HepG2 (cell line): ENCODE data around the gene OR9A4. TPM values are rescaled to one million over a fixed set of nuclear protein-coding genes. Genes with fewer than 3 reads are reported as not detected.

ENCODE experiments used
- ATAC-seq: fragments of 200-7000 bp; cut with Tn5 transposase; 3 replicates; pipeline ENCODE4 v1.9.1; 2020; ENCODE audit warnings: mild to moderate bottlenecking, moderate library complexity
- BruUV-seq: library from RNA; stranded (reverse); fragments of 400-500 nt; replicated peaks from 2 replicates; lab custom pipeline; 2021; lab: Mats Ljungman, UMichigan
- CTCF ChIA-PET: fragments of 300-600 bp; formaldehyde crosslinking; extraction: SDS; loops from one replicate; lab custom pipeline; 2021; ENCODE audit warnings: low total read pairs, inconsistent platforms, low intra/inter-chr PET ratio; lab: Yijun Ruan, JAX
- POLR2A ChIA-PET: fragments of 350-600 bp; sonication (Branson Sonifier 250); formaldehyde crosslinking; loops from one replicate; lab custom pipeline; 2020; ENCODE audit warnings: antibody characterized with exemption, inconsistent platforms; lab: Yijun Ruan, JAX
- DNase-seq: peaks from one replicate; pipeline ENCODE4 v3.0.0-alpha.2; 2015; ENCODE audit warnings: low spot score
- FAIRE-seq: peaks from 3 replicates; lab custom pipeline; 2011; peaks lifted over from hg19 to GRCh38; lab: Jason Lieb, UNC
- H2AFZ ChIP-seq: one replicate; pipeline ENCODE4 v1.6.1; 2011; ENCODE audit warnings: low read length, inconsistent platforms
- H3K27ac ChIP-seq: fragments of 300-600 bp; 3 replicates; pipeline ENCODE4 v1.8.0; 2011; ENCODE audit warnings: mixed run types, mild to moderate bottlenecking, mixed read lengths, low read length, inconsistent platforms; ENCODE audit not compliant: insufficient read depth; ENCODE audit errors: extremely low read length
- H3K27me3 ChIP-seq, 2 experiments: fragments of 200-600 bp in 1 of 2; 2 replicates in 1 of 2; 3 replicates in 1 of 2; pipeline versions ENCODE4 v1.6.0 to v1.8.0; 2011; ENCODE audit warnings: low read length in 2 of 2, mild to moderate bottlenecking in 2 of 2, moderate library complexity in 2 of 2, inconsistent platforms in 1 of 2; ENCODE audit not compliant: insufficient read depth in 2 of 2, control insufficient read depth in 1 of 2
- H3K36me3 ChIP-seq, 2 experiments: fragments of 200-600 bp in 1 of 2; replicated peaks in 1 of 2; 2 replicates in 1 of 2; 3 replicates in 1 of 2; pipeline versions ENCODE4 v1.5.1 to v1.8.0; 2011; ENCODE audit warnings: low read length in 2 of 2, inconsistent platforms in 1 of 2; ENCODE audit not compliant: insufficient read depth in 2 of 2, control insufficient read depth in 1 of 2
- H3K4me1 ChIP-seq: 2 replicates; pipeline ENCODE4 v1.5.1; 2012; ENCODE audit warnings: low read length, inconsistent platforms; ENCODE audit not compliant: insufficient read depth
- H3K4me2 ChIP-seq: 2 replicates; pipeline ENCODE4 v1.6.0; 2011; ENCODE audit warnings: low read depth, low read length, inconsistent platforms
- H3K4me3 ChIP-seq, 3 experiments: fragments of 200-600 bp in 1 of 3; sonication (generic), shearing (Covaris generic) in 1 of 3; replicated peaks in 1 of 3; 2 replicates each; pipeline ENCODE4 v1.5.1; 2011 to 2016; ENCODE audit warnings: low read length in 3 of 3, inconsistent platforms in 2 of 3, low read depth in 2 of 3, mild to moderate bottlenecking in 2 of 3, control low read depth in 1 of 3, mixed read lengths in 1 of 3; ENCODE audit not compliant: insufficient read depth in 1 of 3
- H3K79me2 ChIP-seq: one replicate; pipeline ENCODE4 v1.6.1; 2011; ENCODE audit warnings: low read length, inconsistent platforms; ENCODE audit not compliant: insufficient read depth
- H3K9ac ChIP-seq: 2 replicates; pipeline ENCODE4 v1.6.0; 2011; ENCODE audit warnings: mild to moderate bottlenecking, low read depth, low read length, inconsistent platforms; ENCODE audit not compliant: insufficient read depth
- H3K9me3 ChIP-seq: 2 replicates; pipeline ENCODE4 v1.5.1; 2012; ENCODE audit warnings: mild to moderate bottlenecking, low read length
- H4K20me1 ChIP-seq: 2 replicates; pipeline ENCODE4 v1.6.0; 2011; ENCODE audit warnings: inconsistent platforms, mild to moderate bottlenecking, low read length, moderate library complexity; ENCODE audit not compliant: insufficient read depth
- IRX3 ChIP-seq: sonication (generic); formaldehyde crosslinking; IDR thresholded peaks from 2 replicates; pipeline ENCODE4 v1.8.1; 2023; ENCODE audit warnings: mild to moderate bottlenecking, low read depth, missing genetic modification reagents, borderline replicate concordance
- LCORL ChIP-seq, 2 experiments: fragments of 450-650 bp in 1 of 2; sonication (generic) in 1 of 2; formaldehyde crosslinking in 1 of 2; IDR thresholded peaks; 2 replicates each; pipeline versions ENCODE4 v1.5.0 to v1.6.1; 2017 to 2020; ENCODE audit warnings: antibody characterized with exemption in 1 of 2, missing genetic modification reagents in 1 of 2
- MZF1 ChIP-seq: sonication (generic); formaldehyde crosslinking; IDR thresholded peaks from 2 replicates; pipeline ENCODE4 v1.8.1; 2023; ENCODE audit warnings: mild to moderate bottlenecking, missing genetic modification reagents, borderline replicate concordance
- NPAS2 ChIP-seq: sonication (generic); formaldehyde crosslinking; IDR thresholded peaks from 2 replicates; pipeline ENCODE4 v1.8.0; 2022; ENCODE audit warnings: mild to moderate bottlenecking, missing genetic modification reagents, borderline replicate concordance
- PCBP1 ChIP-seq: fragments of 200-400 bp; formaldehyde crosslinking; IDR thresholded peaks from 2 replicates; pipeline ENCODE4 v1.6.1; 2017; ENCODE audit warnings: mild to moderate bottlenecking, low read depth, low read length, borderline replicate concordance
- RFXANK ChIP-seq: IDR thresholded peaks from 2 replicates; pipeline ENCODE4 v1.6.1; 2016
- SRSF4 ChIP-seq: fragments of 200-400 bp; formaldehyde crosslinking; IDR thresholded peaks from one replicate; pipeline ENCODE4 v1.6.1; 2018; ENCODE audit warnings: mild to moderate bottlenecking, low read depth, low read length, moderate library complexity; ENCODE audit not compliant: poor library complexity, severe bottlenecking
- WGBS: methylation state at CpG from one replicate; pipeline ENCODE4 v1.1.6; 2017; ENCODE audit warnings: low lambda C conversion rate; 5-methylcytosine and 5-hydroxymethylcytosine counted together
- in situ Hi-C: cut with HindIII; loops from 2 replicates; pipeline ENCODE4 v1.10.0; 2017; ENCODE audit warnings: low pct_unique_long_range_greater_than_20kb; ENCODE audit not compliant: extremely low pct_ligation_motif_present
- intact Hi-C: fragments of 100-400 bp; cut with micrococcal nuclease; formaldehyde crosslinking; loops from one replicate; pipeline ENCODE4 v1.10.0; 2022; ENCODE audit not compliant: unreplicated experiment
- polyA plus RNA-seq, 8 experiments: library from polyadenylated mRNA; depleted of rRNA in 3 of 8; stranded (reverse) in 7 of 8; unstranded in 1 of 8; fragments of >200 nt; fragmentation: Illumina TruSeq in 4 of 8; extraction: Trizol in 4 of 8; gene quantifications; 2 replicates each; pipeline versions ENCODE4 v1.2.1 to v1.2.3, GENCODE V29; 2011 to 2016; ENCODE audit warnings: low read depth in 4 of 8, missing spikeins in 1 of 8, mixed read lengths in 1 of 8; ENCODE audit not compliant: insufficient read depth in 1 of 8
- total RNA-seq, 5 experiments: library from RNA; depleted of rRNA; stranded (reverse); fragments of >200 nt; fragmentation: Illumina TruSeq; extraction: Trizol; gene quantifications; 2 replicates each; pipeline ENCODE4 v1.2.3, GENCODE V29; 2016; ENCODE audit warnings: low read depth in 1 of 5
- TF ChIP-seq, protein P1 (sequence below): sonication (generic); formaldehyde crosslinking; IDR thresholded peaks from 2 replicates; pipeline ENCODE4 v1.8.0; 2022; ENCODE audit warnings: missing genetic modification reagents, low read depth, mild to moderate bottlenecking, borderline replicate concordance
- TF ChIP-seq, protein P2 (sequence below): sonication (generic); formaldehyde crosslinking; IDR thresholded peaks from 2 replicates; pipeline ENCODE4 v1.4.0; 2020; ENCODE audit warnings: mild to moderate bottlenecking, missing genetic modification reagents
- TF ChIP-seq, protein P3 (sequence below): sonication (generic); formaldehyde crosslinking; IDR thresholded peaks from 2 replicates; pipeline ENCODE4 v1.4.0; 2020; ENCODE audit warnings: missing genetic modification reagents
- TF ChIP-seq, protein P4 (sequence below): sonication (generic); formaldehyde crosslinking; IDR thresholded peaks from 2 replicates; pipeline ENCODE4 v1.4.0; 2020; ENCODE audit warnings: missing genetic modification reagents

Gene OR9A4
- total and polyA plus RNA-seq, 2 of the 13 experiments (the other 11 are each of a cell fraction or from before 2014, with no cell fraction given), result not detected

DNA sequence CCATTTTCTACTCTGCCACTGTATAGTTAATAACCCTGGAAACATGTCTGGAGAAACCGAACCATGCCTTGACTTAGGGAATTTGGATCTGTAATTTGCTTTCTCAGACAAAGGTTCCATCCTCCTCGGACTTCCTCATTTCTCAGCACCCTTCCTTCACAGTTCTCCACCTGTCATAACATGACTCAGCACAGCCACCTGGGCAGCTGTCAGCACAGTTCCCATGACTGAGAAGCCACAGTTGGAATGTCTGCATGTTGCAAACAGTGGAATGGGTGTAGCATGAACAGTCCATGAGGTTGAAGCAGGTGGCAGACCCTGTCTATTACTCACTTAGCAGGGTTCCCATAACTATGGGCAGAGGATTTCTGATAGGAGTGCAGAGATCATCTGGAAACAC lies 634 bp upstream of the OR9A4 start:
- H3K4me2 ChIP-seq, result no peak overlapping the region
- POLR2A ChIA-PET, result no interaction called here
- in situ Hi-C loops, result no loop called here
- DNase-seq (no peak), FAIRE-seq (no peak), ATAC-seq (no peak)
- intact Hi-C loops, result no loop called here
- H3K4me3 ChIP-seq, result no peak overlapping the region
- H3K79me2 ChIP-seq, result no peaks in the 10 kb centered on the region
- H2AFZ ChIP-seq, result no peak overlapping the region
- H3K9me3 ChIP-seq, result no peaks in the 10 kb centered on the region
- no peaks in the 10 kb centered on the region for H4K20me1 ChIP-seq
- H3K27ac ChIP-seq, result no peak overlapping the region
- CTCF ChIA-PET, result no interaction called here
- no peaks in the 10 kb centered on the region for H3K36me3 ChIP-seq
- no TSS peak for BruUV-seq
- no peaks in the 10 kb centered on the region for H3K4me1 ChIP-seq
- no peaks in the 10 kb centered on the region for H3K27me3 ChIP-seq
- H3K9ac ChIP-seq, result no peak overlapping the region
- WGBS, result 18% methylated on average over 2 of the region's 2 CpGs
- TF ChIP-seq IRX3 (CRISPR knock-in tag), result no peak
- TF ChIP-seq PCBP1, result no peak
- no peak for TF ChIP-seq LCORL (IDR thresholded peaks at IDR 0.05)
- TF ChIP-seq LCORL (CRISPR knock-in tag; IDR thresholded peaks at IDR 0.05), result no peak
- no peak for TF ChIP-seq MZF1 (CRISPR knock-in tag)
- TF ChIP-seq RFXANK, result no peak
- TF ChIP-seq, protein P1, sequence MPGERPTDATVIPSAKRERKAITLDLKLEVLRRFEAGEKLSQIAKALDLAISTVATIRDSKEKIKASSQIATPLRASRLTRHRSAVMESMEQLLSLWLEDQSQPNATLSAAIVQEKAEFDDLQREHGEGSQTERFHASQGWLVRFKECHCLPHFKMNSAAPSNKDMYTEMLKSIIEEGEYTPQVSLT (CRISPR knock-in tag), result no peak
- no peak for TF ChIP-seq SRSF4
- no peak for TF ChIP-seq NPAS2 (CRISPR knock-in tag)
- TF ChIP-seq, protein P2, sequence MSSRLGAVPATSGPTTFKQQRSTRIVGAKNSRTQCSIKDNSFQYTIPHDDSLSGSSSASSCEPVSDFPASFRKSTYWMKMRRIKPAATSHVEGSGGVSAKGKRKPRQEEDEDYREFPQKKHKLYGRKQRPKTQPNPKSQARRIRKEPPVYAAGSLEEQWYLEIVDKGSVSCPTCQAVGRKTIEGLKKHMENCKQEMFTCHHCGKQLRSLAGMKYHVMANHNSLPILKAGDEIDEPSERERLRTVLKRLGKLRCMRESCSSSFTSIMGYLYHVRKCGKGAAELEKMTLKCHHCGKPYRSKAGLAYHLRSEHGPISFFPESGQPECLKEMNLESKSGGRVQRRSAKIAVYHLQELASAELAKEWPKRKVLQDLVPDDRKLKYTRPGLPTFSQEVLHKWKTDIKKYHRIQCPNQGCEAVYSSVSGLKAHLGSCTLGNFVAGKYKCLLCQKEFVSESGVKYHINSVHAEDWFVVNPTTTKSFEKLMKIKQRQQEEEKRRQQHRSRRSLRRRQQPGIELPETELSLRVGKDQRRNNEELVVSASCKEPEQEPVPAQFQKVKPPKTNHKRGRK (CRISPR knock-in tag), result no peak
- TF ChIP-seq, protein P3, sequence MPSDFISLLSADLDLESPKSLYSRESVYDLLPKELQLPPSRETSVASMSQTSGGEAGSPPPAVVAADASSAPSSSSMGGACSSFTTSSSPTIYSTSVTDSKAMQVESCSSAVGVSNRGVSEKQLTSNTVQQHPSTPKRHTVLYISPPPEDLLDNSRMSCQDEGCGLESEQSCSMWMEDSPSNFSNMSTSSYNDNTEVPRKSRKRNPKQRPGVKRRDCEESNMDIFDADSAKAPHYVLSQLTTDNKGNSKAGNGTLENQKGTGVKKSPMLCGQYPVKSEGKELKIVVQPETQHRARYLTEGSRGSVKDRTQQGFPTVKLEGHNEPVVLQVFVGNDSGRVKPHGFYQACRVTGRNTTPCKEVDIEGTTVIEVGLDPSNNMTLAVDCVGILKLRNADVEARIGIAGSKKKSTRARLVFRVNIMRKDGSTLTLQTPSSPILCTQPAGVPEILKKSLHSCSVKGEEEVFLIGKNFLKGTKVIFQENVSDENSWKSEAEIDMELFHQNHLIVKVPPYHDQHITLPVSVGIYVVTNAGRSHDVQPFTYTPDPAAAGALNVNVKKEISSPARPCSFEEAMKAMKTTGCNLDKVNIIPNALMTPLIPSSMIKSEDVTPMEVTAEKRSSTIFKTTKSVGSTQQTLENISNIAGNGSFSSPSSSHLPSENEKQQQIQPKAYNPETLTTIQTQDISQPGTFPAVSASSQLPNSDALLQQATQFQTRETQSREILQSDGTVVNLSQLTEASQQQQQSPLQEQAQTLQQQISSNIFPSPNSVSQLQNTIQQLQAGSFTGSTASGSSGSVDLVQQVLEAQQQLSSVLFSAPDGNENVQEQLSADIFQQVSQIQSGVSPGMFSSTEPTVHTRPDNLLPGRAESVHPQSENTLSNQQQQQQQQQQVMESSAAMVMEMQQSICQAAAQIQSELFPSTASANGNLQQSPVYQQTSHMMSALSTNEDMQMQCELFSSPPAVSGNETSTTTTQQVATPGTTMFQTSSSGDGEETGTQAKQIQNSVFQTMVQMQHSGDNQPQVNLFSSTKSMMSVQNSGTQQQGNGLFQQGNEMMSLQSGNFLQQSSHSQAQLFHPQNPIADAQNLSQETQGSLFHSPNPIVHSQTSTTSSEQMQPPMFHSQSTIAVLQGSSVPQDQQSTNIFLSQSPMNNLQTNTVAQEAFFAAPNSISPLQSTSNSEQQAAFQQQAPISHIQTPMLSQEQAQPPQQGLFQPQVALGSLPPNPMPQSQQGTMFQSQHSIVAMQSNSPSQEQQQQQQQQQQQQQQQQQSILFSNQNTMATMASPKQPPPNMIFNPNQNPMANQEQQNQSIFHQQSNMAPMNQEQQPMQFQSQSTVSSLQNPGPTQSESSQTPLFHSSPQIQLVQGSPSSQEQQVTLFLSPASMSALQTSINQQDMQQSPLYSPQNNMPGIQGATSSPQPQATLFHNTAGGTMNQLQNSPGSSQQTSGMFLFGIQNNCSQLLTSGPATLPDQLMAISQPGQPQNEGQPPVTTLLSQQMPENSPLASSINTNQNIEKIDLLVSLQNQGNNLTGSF (CRISPR knock-in tag), result no peak
- TF ChIP-seq, protein P4, sequence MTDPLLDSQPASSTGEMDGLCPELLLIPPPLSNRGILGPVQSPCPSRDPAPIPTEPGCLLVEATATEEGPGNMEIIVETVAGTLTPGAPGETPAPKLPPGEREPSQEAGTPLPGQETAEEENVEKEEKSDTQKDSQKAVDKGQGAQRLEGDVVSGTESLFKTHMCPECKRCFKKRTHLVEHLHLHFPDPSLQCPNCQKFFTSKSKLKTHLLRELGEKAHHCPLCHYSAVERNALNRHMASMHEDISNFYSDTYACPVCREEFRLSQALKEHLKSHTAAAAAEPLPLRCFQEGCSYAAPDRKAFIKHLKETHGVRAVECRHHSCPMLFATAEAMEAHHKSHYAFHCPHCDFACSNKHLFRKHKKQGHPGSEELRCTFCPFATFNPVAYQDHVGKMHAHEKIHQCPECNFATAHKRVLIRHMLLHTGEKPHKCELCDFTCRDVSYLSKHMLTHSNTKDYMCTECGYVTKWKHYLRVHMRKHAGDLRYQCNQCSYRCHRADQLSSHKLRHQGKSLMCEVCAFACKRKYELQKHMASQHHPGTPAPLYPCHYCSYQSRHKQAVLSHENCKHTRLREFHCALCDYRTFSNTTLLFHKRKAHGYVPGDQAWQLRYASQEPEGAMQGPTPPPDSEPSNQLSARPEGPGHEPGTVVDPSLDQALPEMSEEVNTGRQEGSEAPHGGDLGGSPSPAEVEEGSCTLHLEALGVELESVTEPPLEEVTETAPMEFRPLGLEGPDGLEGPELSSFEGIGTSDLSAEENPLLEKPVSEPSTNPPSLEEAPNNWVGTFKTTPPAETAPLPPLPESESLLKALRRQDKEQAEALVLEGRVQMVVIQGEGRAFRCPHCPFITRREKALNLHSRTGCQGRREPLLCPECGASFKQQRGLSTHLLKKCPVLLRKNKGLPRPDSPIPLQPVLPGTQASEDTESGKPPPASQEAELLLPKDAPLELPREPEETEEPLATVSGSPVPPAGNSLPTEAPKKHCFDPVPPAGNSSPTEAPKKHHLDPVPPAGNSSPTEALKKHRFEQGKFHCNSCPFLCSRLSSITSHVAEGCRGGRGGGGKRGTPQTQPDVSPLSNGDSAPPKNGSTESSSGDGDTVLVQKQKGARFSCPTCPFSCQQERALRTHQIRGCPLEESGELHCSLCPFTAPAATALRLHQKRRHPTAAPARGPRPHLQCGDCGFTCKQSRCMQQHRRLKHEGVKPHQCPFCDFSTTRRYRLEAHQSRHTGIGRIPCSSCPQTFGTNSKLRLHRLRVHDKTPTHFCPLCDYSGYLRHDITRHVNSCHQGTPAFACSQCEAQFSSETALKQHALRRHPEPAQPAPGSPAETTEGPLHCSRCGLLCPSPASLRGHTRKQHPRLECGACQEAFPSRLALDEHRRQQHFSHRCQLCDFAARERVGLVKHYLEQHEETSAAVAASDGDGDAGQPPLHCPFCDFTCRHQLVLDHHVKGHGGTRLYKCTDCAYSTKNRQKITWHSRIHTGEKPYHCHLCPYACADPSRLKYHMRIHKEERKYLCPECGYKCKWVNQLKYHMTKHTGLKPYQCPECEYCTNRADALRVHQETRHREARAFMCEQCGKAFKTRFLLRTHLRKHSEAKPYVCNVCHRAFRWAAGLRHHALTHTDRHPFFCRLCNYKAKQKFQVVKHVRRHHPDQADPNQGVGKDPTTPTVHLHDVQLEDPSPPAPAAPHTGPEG (CRISPR knock-in tag), result no peak
